IMR-90 (cell line): Measurements from ENCODE around the gene SEMA4D. TPM values are rescaled to one million over a fixed set of nuclear protein-coding genes. Genes with fewer than 3 reads are reported as not detected.

Experiments used
- ATAC-seq: fragments of 200-7000 bp; cut with Tn5 transposase; 2 replicates; pipeline ENCODE4 v1.9.1; 2020; ENCODE audit warnings: low read depth, mild to moderate bottlenecking, moderate library complexity
- BruUV-seq: library from RNA; stranded (reverse); fragments of 400-500 nt; replicated peaks from 2 replicates; lab custom pipeline; 2021; lab: Mats Ljungman, UMichigan
- CTCF ChIA-PET: fragments of 300-600 bp; formaldehyde crosslinking; extraction: SDS; loops from one replicate; lab custom pipeline; 2021; ENCODE audit warnings: antibody characterized with exemption; lab: Yijun Ruan, JAX
- POLR2A ChIA-PET: fragments of 300-600 bp; sonication (Branson Sonifier 250); formaldehyde crosslinking; loops from one replicate; lab custom pipeline; 2022; ENCODE audit warnings: antibody characterized with exemption; ENCODE audit not compliant: unreplicated experiment; lab: Charles Lee
- DNase-seq: peaks from one replicate; pipeline ENCODE4 v3.0.0; 2013
- H2AFZ ChIP-seq: replicated peaks from 2 replicates; pipeline ENCODE3; 2013; ENCODE audit warnings: low read length, mild to moderate bottlenecking; ENCODE audit not compliant: poor library complexity
- H2AK5ac ChIP-seq: 2 replicates; pipeline ENCODE4 v1.6.1; 2013; ENCODE audit warnings: low read depth, low read length, inconsistent platforms
- H2AK9ac ChIP-seq: replicated peaks from 2 replicates; pipeline ENCODE3; 2013; ENCODE audit warnings: mild to moderate bottlenecking, low read depth, low read length, moderate library complexity; ENCODE audit not compliant: poor library complexity
- H2BK120ac ChIP-seq: 2 replicates; pipeline ENCODE4 v1.6.1; 2013; ENCODE audit warnings: low read depth, low read length, inconsistent platforms
- H2BK15ac ChIP-seq: 3 replicates; pipeline ENCODE4 v1.6.1; 2013; ENCODE audit warnings: low read depth, low read length, inconsistent platforms
- H2BK20ac ChIP-seq: 2 replicates; pipeline ENCODE4 v1.6.1; 2013; ENCODE audit warnings: low read depth, mild to moderate bottlenecking, inconsistent platforms, low read length, moderate library complexity
- H2BK5ac ChIP-seq: 2 replicates; pipeline ENCODE4 v1.6.1; 2013; ENCODE audit warnings: mild to moderate bottlenecking, low read depth, low read length, inconsistent platforms; ENCODE audit not compliant: poor library complexity, severe bottlenecking
- H3K14ac ChIP-seq: replicated peaks from 2 replicates; pipeline ENCODE4 v1.6.1; 2013; ENCODE audit warnings: low read depth, low read length, inconsistent platforms
- H3K18ac ChIP-seq: 2 replicates; pipeline ENCODE4 v1.6.1; 2013; ENCODE audit warnings: low read depth, low read length, control low read depth
- H3K23ac ChIP-seq: 2 replicates; pipeline ENCODE4 v1.6.1; 2013; ENCODE audit warnings: low read depth, low read length, inconsistent platforms
- H3K27ac ChIP-seq: 2 replicates; pipeline ENCODE4 v1.5.1; 2013; ENCODE audit warnings: mild to moderate bottlenecking, control low read depth, low read length; ENCODE audit not compliant: insufficient read depth
- H3K27me3 ChIP-seq: 2 replicates; pipeline ENCODE4 v1.6.1; 2013; ENCODE audit warnings: low read length; ENCODE audit not compliant: control insufficient read depth, insufficient read depth
- H3K36me3 ChIP-seq: 2 replicates; pipeline ENCODE4 v1.6.1; 2013; ENCODE audit warnings: low read length, mixed read lengths; ENCODE audit not compliant: control insufficient read depth, insufficient read depth
- H3K4ac ChIP-seq: 2 replicates; pipeline ENCODE4 v1.6.1; 2013; ENCODE audit warnings: low read depth, low read length, inconsistent platforms
- H3K4me1 ChIP-seq: 2 replicates; pipeline ENCODE4 v1.6.1; 2013; ENCODE audit warnings: low read length, mixed read lengths; ENCODE audit not compliant: control insufficient read depth, insufficient read depth
- H3K4me2 ChIP-seq: 2 replicates; pipeline ENCODE4 v1.6.1; 2013; ENCODE audit warnings: low read depth, mild to moderate bottlenecking, control low read depth, low read length, moderate library complexity
- H3K4me3 ChIP-seq: 2 replicates; pipeline ENCODE4 v1.5.1; 2013; ENCODE audit warnings: low read depth, mild to moderate bottlenecking, control low read depth, low read length, moderate library complexity; ENCODE audit not compliant: insufficient read depth
- H3K56ac ChIP-seq: 2 replicates; pipeline ENCODE4 v1.6.1; 2013; ENCODE audit warnings: low read length, inconsistent platforms; ENCODE audit not compliant: insufficient read depth; ENCODE audit errors: extremely low read depth
- H3K79me1 ChIP-seq, 2 experiments: 2 replicates each; pipeline ENCODE4 v1.6.1; 2013; ENCODE audit warnings: low read length in 2 of 2, inconsistent platforms in 1 of 2, low read depth in 1 of 2
- H3K9ac ChIP-seq: 2 replicates; pipeline ENCODE4 v1.6.1; 2013; ENCODE audit warnings: low read depth, low read length, control low read depth
- H3K9me1 ChIP-seq: 2 replicates; pipeline ENCODE4 v1.6.1; 2013; ENCODE audit warnings: low read length, inconsistent platforms; ENCODE audit not compliant: insufficient read depth
- H3K9me3 ChIP-seq: 2 replicates; pipeline ENCODE4 v1.6.1; 2013; ENCODE audit warnings: low read length; ENCODE audit not compliant: control insufficient read depth, insufficient read depth
- H4K20me1 ChIP-seq: 2 replicates; pipeline ENCODE4 v1.6.1; 2013; ENCODE audit warnings: low read length, inconsistent platforms; ENCODE audit not compliant: insufficient read depth
- H4K5ac ChIP-seq: 2 replicates; pipeline ENCODE4 v1.6.1; 2013; ENCODE audit warnings: mild to moderate bottlenecking, low read depth, low read length, control low read depth
- H4K8ac ChIP-seq, 2 experiments: 2 replicates each; pipeline ENCODE4 v1.6.1; 2013; ENCODE audit warnings: low read depth in 2 of 2, low read length in 2 of 2, control low read depth in 1 of 2, inconsistent platforms in 1 of 2
- H4K91ac ChIP-seq: 2 replicates; pipeline ENCODE4 v1.6.1; 2013; ENCODE audit warnings: low read depth, low read length, inconsistent platforms; ENCODE audit not compliant: insufficient read depth
- CEBPB ChIP-seq: IDR thresholded peaks from 2 replicates; pipeline ENCODE4 v1.6.1; 2012; ENCODE audit warnings: low read depth, low read length, improper control_type of control experiment
- CHD1 ChIP-seq: IDR thresholded peaks from 2 replicates; pipeline ENCODE4 v1.6.1; 2012; ENCODE audit warnings: low read depth, low read length, improper control_type of control experiment
- CTCF ChIP-seq: conservative IDR thresholded peaks from 2 replicates; pipeline ENCODE4 v1.5.1; 2012; ENCODE audit warnings: mild to moderate bottlenecking, low read depth, low read length, improper control_type of control experiment
- FOS ChIP-seq: fragments of 150-350 bp; IDR thresholded peaks from 2 replicates; pipeline ENCODE4 v1.6.1; 2016; ENCODE audit warnings: low read depth, low read length
- MAFK ChIP-seq: IDR thresholded peaks from 2 replicates; pipeline ENCODE4 v1.6.1; 2012; ENCODE audit warnings: low read depth, low read length, improper control_type of control experiment
- MAZ ChIP-seq: IDR thresholded peaks from 2 replicates; pipeline ENCODE4 v1.6.1; 2012; ENCODE audit warnings: low read depth, mild to moderate bottlenecking, low read length, improper control_type of control experiment, moderate library complexity, borderline replicate concordance
- MXI1 ChIP-seq: IDR thresholded peaks from 2 replicates; pipeline ENCODE4 v1.6.1; 2012; ENCODE audit warnings: low read depth, mild to moderate bottlenecking, low read length, moderate library complexity, borderline replicate concordance
- NFE2L2 ChIP-seq: fragments of 150-350 bp; IDR thresholded peaks from 2 replicates; pipeline ENCODE4 v1.6.1; 2016; ENCODE audit warnings: low read depth, mild to moderate bottlenecking, low read length
- POLR2A ChIP-seq: IDR thresholded peaks from 2 replicates; pipeline ENCODE4 v1.6.1; 2012; ENCODE audit warnings: mild to moderate bottlenecking, low read depth, low read length
- RAD21 ChIP-seq: IDR thresholded peaks from 2 replicates; pipeline ENCODE4 v1.6.1; 2012; ENCODE audit warnings: low read length, improper control_type of control experiment
- RCOR1 ChIP-seq: IDR thresholded peaks from 2 replicates; pipeline ENCODE4 v1.6.1; 2012; ENCODE audit warnings: mild to moderate bottlenecking, low read length, improper control_type of control experiment; ENCODE audit not compliant: insufficient replicate concordance
- RFX5 ChIP-seq: IDR thresholded peaks from 2 replicates; pipeline ENCODE4 v1.8.0; 2012; ENCODE audit warnings: low read depth, mild to moderate bottlenecking, low read length, moderate library complexity
- SMC3 ChIP-seq: fragments of 150-350 bp; IDR thresholded peaks from 2 replicates; pipeline ENCODE4 v1.6.1; 2016; ENCODE audit warnings: low read depth, mild to moderate bottlenecking, antibody characterized with exemption, low read length, moderate library complexity
- USF2 ChIP-seq: fragments of 150-350 bp; IDR thresholded peaks from 2 replicates; pipeline ENCODE4 v1.6.1; 2017; ENCODE audit warnings: mild to moderate bottlenecking, antibody characterized with exemption, low read length, low read depth
- WGBS, 2 experiments: methylation state at CpG; one replicate each; pipeline versions ENCODE4 v1.1.5 to v1.1.7; 2013; ENCODE audit warnings: missing lambda C conversion rate in 2 of 2; ENCODE audit not compliant: insufficient read length in 1 of 2; ENCODE audit errors: extremely low coverage in 2 of 2; 5-methylcytosine and 5-hydroxymethylcytosine counted together
- dilution Hi-C: fragments of 300-500 bp; cut with HindIII; formaldehyde crosslinking; loops from one replicate; pipeline ENCODE4 v1.14.3; 2018; ENCODE audit warnings: low sequenced_read_pairs; ENCODE audit not compliant: unreplicated experiment
- in situ Hi-C: fragments of 300-500 bp; cut with MboI; formaldehyde crosslinking; loops from 3 replicates; pipeline ENCODE4 v1.14.3; 2019; ENCODE audit warnings: low sequenced_read_pairs, inconsistent platforms, mixed read lengths
- intact Hi-C: fragments of 100-400 bp; cut with micrococcal nuclease; formaldehyde crosslinking; loops from 2 replicates; pipeline ENCODE4 v1.10.0; 2022
- polyA plus RNA-seq, 3 experiments: library from polyadenylated mRNA; depleted of rRNA; stranded (reverse); fragments of >200 nt; gene quantifications; 2 replicates each; pipeline ENCODE4 v1.2.3, GENCODE V29; 2012; ENCODE audit warnings: low replicate concordance in 1 of 3
- total RNA-seq: library from RNA; depleted of rRNA; stranded (reverse); fragments of >200 nt; gene quantifications from 2 replicates; pipeline ENCODE4 v1.2.3, GENCODE V29; 2012

Gene SEMA4D
- total and polyA plus RNA-seq, 2 of the 4 experiments (the other 2 are of a cell fraction), result 0.90 to 1.5 TPM

- 20% methylated on average over 1 of the region's 4 CpGs; no CpG with 5 or more reads in 1 of the 2 experiments for WGBS, 2 experiments
- H3K4me2 ChIP-seq, result no peak overlapping the region
- H3K79me1 ChIP-seq, result no peaks in the 10 kb centered on the region
- ChIA-PET POLR2A (interaction anchor here (0.6 kb wide), 1 partner anchor 47 kb away, joined by 6 read pairs; no protein-coding TSS in a partner anchor), CTCF (interaction anchor here (0.5 kb wide), 1 partner anchor 1093 kb away, joined by 5 read pairs; no protein-coding TSS in a partner anchor)
- H4K8ac ChIP-seq, result no peak overlapping the region
- intact Hi-C loops (no loop called here), in situ Hi-C loops (no loop called here), dilution Hi-C loops (no loop called here)
- H2AFZ ChIP-seq, result no peak overlapping the region
- H2BK120ac ChIP-seq, result no peak overlapping the region
- DNase-seq (no peak), ATAC-seq (no peak)
- H4K20me1 ChIP-seq, result no peaks in the 10 kb centered on the region
- peaks cover 17% of the 10 kb centered on the region; the same call in 1 of the 2 replicates for H3K27me3 ChIP-seq
- H3K27ac ChIP-seq, result no peak overlapping the region
- no peak overlapping the region for H3K18ac ChIP-seq
- no peak overlapping the region for H3K4me3 ChIP-seq
- H2BK5ac ChIP-seq, result no peak overlapping the region
- 0 out of 2 replicates have a peak, but pooled peaks cover 3% of the 10 kb centered on the region for H3K9me1 ChIP-seq
- no peaks in the 10 kb centered on the region for H3K36me3 ChIP-seq
- H4K5ac ChIP-seq, result no peak overlapping the region
- H3K9ac ChIP-seq, result no peak overlapping the region
- H2BK20ac ChIP-seq, result no peak overlapping the region
- H3K56ac ChIP-seq, result no peak overlapping the region
- no peak overlapping the region for H3K23ac ChIP-seq
- no TSS peak for BruUV-seq
- no peaks in the 10 kb centered on the region for H3K9me3 ChIP-seq
- no peak overlapping the region for H2AK9ac ChIP-seq
- no peaks in the 10 kb centered on the region for H3K4me1 ChIP-seq
- H2AK5ac ChIP-seq, result no peak overlapping the region
- H3K4ac ChIP-seq, result no peak overlapping the region
- TF ChIP-seq CHD1 (no peak), CTCF (no peak), POLR2A (no peak), FOS (no peak), RCOR1 (no peak), MXI1 (no peak), RFX5 (no peak), NFE2L2 (no peak), RAD21 (no peak), MAZ (no peak), CEBPB (no peak), MAFK (no peak), USF2 (no peak), SMC3 (no peak)
- no peak overlapping the region for H2BK15ac ChIP-seq
- H3K14ac ChIP-seq, result no peak overlapping the region
- H4K91ac ChIP-seq, result no peak overlapping the region
Measured at GRCh38 chr9:89537166-89537565, 39.3 kb upstream of the SEMA4D start.
